Mesendoderm (in vitro differentiated cells): Measurements from ENCODE around the gene F11.
"Not testable (repeated sequence)": the region's sequence is repeated elsewhere in the genome, so short reads cannot be mapped to it uniquely, and the experiment has no call there.

Source experiments
- DNase-seq: peaks from one replicate; pipeline ENCODE4 v3.0.0; 2013
- H2AK5ac ChIP-seq: 2 replicates; pipeline ENCODE4 v1.6.1; 2013; ENCODE audit warnings: low read length, inconsistent platforms
- H2BK120ac ChIP-seq: 2 replicates; pipeline ENCODE4 v1.6.1; 2013; ENCODE audit warnings: low read depth, mild to moderate bottlenecking, low read length, moderate library complexity, mixed read lengths
- H2BK15ac ChIP-seq: replicated peaks from 2 replicates; pipeline ENCODE4 v1.6.1; 2013; ENCODE audit warnings: low read depth, mild to moderate bottlenecking, moderate library complexity
- H2BK5ac ChIP-seq: 2 replicates; pipeline ENCODE4 v1.6.1; 2013; ENCODE audit warnings: low read length, inconsistent platforms
- H3K18ac ChIP-seq: 2 replicates; pipeline ENCODE4 v1.6.1; 2013; ENCODE audit warnings: mild to moderate bottlenecking, low read length, mixed read lengths
- H3K23ac ChIP-seq: one replicate; pipeline ENCODE4 v1.6.1; 2013; ENCODE audit warnings: low read length
- H3K27ac ChIP-seq: 2 replicates; pipeline ENCODE4 v1.5.1; 2013; ENCODE audit warnings: low read depth, mild to moderate bottlenecking, inconsistent platforms, low read length, moderate library complexity
- H3K27me3 ChIP-seq: 2 replicates; pipeline ENCODE4 v1.6.1; 2013; ENCODE audit warnings: low read length, control low read depth, mild to moderate bottlenecking, inconsistent platforms; ENCODE audit not compliant: insufficient read depth, poor library complexity
- H3K36me3 ChIP-seq: 2 replicates; pipeline ENCODE4 v1.6.1; 2013; ENCODE audit warnings: low read length, inconsistent platforms; ENCODE audit not compliant: control insufficient read depth, insufficient read depth
- H3K4ac ChIP-seq: one replicate; pipeline ENCODE4 v1.6.1; 2013; ENCODE audit warnings: low read depth, mild to moderate bottlenecking, low read length, moderate library complexity
- H3K4me1 ChIP-seq: 2 replicates; pipeline ENCODE4 v1.6.1; 2013; ENCODE audit warnings: low read depth, low read length, inconsistent platforms; ENCODE audit not compliant: control insufficient read depth
- H3K4me2 ChIP-seq: 2 replicates; pipeline ENCODE4 v1.6.1; 2013; ENCODE audit warnings: low read length
- H3K4me3 ChIP-seq: 2 replicates; pipeline ENCODE4 v1.5.1; 2013; ENCODE audit warnings: mild to moderate bottlenecking, low read length
- H3K56ac ChIP-seq: one replicate; pipeline ENCODE4 v1.6.1; 2013; ENCODE audit warnings: low read length
- H3K79me1 ChIP-seq: 2 replicates; pipeline ENCODE4 v1.6.1; 2013; ENCODE audit warnings: low read length, inconsistent platforms
- H3K79me2 ChIP-seq: 2 replicates; pipeline ENCODE4 v1.6.1; 2013; ENCODE audit warnings: mild to moderate bottlenecking, low read length; ENCODE audit not compliant: control insufficient read depth, insufficient read depth
- H3K9ac ChIP-seq: 2 replicates; pipeline ENCODE4 v1.6.1; 2013; ENCODE audit warnings: low read length, inconsistent platforms
- H4K5ac ChIP-seq: one replicate; pipeline ENCODE4 v1.6.1; 2013; ENCODE audit warnings: low read length
- H4K8ac ChIP-seq: one replicate; pipeline ENCODE4 v1.6.1; 2013; ENCODE audit warnings: low read depth, mild to moderate bottlenecking, control low read depth, low read length, moderate library complexity
- WGBS: extraction: QIAGEN DNeasy Blood & Tissue Kit; methylation state at CpG from one replicate; pipeline ENCODE4 v1.1.7; 2013; ENCODE audit warnings: low lambda C conversion rate, missing lambda C conversion rate; ENCODE audit not compliant: insufficient coverage; ENCODE audit errors: extremely low coverage; 5-methylcytosine and 5-hydroxymethylcytosine counted together

F11 gene

DNA sequence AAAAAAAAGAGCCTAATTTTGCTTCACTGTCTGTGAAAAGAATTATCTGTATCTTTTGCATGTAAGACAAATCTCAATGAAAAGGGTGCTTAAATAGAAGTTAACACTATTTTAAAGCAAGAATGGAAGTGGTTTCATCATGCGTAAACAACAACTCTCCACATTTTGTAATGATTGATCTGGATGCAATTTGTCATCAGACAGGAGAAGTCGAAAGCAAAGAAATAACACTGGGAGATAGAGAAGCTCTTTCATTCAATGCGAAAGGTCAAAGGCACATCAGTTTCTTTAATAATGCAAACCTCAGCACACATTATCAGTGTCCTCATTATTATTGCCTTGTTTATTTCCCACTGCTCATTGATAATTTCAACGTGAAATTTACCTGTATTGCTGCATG is 29.9 kb upstream of the F11 start:
- no peak overlapping the region for H2AK5ac ChIP-seq
- H2BK15ac ChIP-seq, result no peak overlapping the region
- H2BK120ac ChIP-seq, result no peak overlapping the region
- no CpG with 5 or more reads among the region's 4 CpGs for WGBS
- no peak overlapping the region for H3K18ac ChIP-seq
- DNase-seq, result no peak
- H3K27ac ChIP-seq, result no peak overlapping the region
- no peak overlapping the region for H3K4ac ChIP-seq
- H3K4me3 ChIP-seq, result no peak overlapping the region
- no peak overlapping the region for H2BK5ac ChIP-seq
- H3K4me2 ChIP-seq, result no peak overlapping the region
- H3K79me2 ChIP-seq, result no peaks in the 10 kb centered on the region
- no peaks in the 10 kb centered on the region for H3K27me3 ChIP-seq
- H3K23ac ChIP-seq, result no peak overlapping the region
- no peak overlapping the region for H3K9ac ChIP-seq
- no peak overlapping the region for H3K56ac ChIP-seq
- peaks cover 6% of the 10 kb centered on the region for H3K4me1 ChIP-seq
- no peak overlapping the region for H4K8ac ChIP-seq
- no peaks in the 10 kb centered on the region for H3K36me3 ChIP-seq
- H4K5ac ChIP-seq, result no peak overlapping the region
- H3K79me1 ChIP-seq, result no peaks in the 10 kb centered on the region

DNA sequence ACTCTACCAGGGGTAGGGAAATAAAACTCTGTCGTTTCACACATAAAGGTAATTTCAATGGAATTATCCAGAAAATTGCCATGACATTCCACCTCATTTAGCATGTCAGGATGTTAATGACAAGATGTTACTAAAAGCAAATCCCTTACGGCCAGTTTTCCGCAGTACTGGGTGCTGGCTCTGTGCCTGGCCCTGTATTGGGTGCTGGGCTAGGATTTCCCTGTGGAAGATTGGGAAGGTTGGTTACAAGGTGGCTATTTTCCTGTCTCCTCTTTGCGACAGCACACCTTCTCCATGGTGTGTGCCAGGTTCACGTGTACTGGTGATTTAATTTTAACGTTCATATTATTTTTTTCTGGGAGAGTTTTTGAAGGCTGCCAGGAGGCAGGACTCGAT is 25.5 kb upstream of the F11 start:
- Histone ChIP-seq H3K4me3 (no peak overlapping the region), H4K5ac (peak overlapping the region; percentile 62), H3K27me3 (no peaks in the 10 kb centered on the region), H3K23ac (no peak overlapping the region), H3K56ac (peak overlapping the region; percentile 72), H2AK5ac (peak overlapping the region; percentile 18), H3K18ac (no peak overlapping the region), H2BK5ac (no peak overlapping the region), H3K4me2 (no peak overlapping the region), H2BK15ac (no peak overlapping the region), H3K36me3 (no peaks in the 10 kb centered on the region), H3K4ac (no peak overlapping the region), H4K8ac (no peak overlapping the region), H2BK120ac (no peak overlapping the region), H3K79me2 (peaks cover 5% of the 10 kb centered on the region), H3K27ac (no peak overlapping the region), H3K9ac (peak overlapping the region; percentile 40), H3K4me1 (peaks cover 6% of the 10 kb centered on the region), H3K79me1 (no peaks in the 10 kb centered on the region)
- no CpG with 5 or more reads among the region's 7 CpGs for WGBS
- no peak for DNase-seq

DNA sequence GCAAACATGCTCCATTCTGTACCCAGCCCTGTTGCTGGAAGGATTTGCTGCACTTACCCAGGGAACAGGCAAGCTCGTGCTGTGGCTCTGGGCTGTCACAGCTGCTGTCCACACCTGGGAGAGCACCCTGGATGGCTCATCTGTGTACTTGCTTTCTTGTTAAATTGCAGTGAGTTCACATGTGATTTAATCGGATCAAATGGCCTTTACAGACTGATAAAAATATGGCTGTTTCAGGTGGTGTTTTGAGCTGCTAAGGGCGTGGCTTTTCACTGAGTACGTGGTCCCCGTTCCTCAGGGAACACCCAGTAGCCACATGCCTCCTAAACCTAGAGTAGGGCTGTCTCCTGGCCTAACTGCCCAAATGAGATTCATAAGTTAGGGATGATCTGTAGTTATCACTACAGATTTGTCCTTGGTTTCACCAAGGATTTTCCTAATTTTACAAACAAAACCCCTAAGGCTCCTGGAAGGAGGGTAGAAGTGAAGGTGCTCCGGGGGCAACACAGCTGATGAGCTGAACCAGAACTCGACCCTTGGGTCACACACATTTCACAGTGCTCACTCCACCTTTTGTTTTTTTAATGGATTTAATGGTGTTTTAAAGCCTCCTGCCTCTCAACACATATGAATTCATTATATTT is 25.0 kb upstream of the F11 start:
- H3K27ac ChIP-seq, result no peak overlapping the region
- H4K8ac ChIP-seq, result no peak overlapping the region
- no peak overlapping the region for H3K4me2 ChIP-seq
- H3K4me1 ChIP-seq, result peaks cover 6% of the 10 kb centered on the region
- no peak overlapping the region for H3K23ac ChIP-seq
- WGBS, result no CpG with 5 or more reads among the region's 7 CpGs
- H3K27me3 ChIP-seq, result no peaks in the 10 kb centered on the region
- H3K79me2 ChIP-seq, result peaks cover 5% of the 10 kb centered on the region
- H3K9ac ChIP-seq, result peak overlapping the region; percentile 40
- H3K79me1 ChIP-seq, result no peaks in the 10 kb centered on the region
- H3K4ac ChIP-seq, result peak overlapping the region; percentile 44
- peak overlapping the region; percentile 62 for H4K5ac ChIP-seq
- peak overlapping the region; percentile 72 for H3K56ac ChIP-seq
- peak overlapping the region; percentile 18 for H2AK5ac ChIP-seq
- H3K4me3 ChIP-seq, result no peak overlapping the region
- no peak overlapping the region for H2BK15ac ChIP-seq
- DNase-seq, result peak; percentile 46
- no peaks in the 10 kb centered on the region for H3K36me3 ChIP-seq
- no peak overlapping the region for H2BK120ac ChIP-seq
- H3K18ac ChIP-seq, result peak overlapping the region; percentile 20
- no peak overlapping the region for H2BK5ac ChIP-seq

DNA sequence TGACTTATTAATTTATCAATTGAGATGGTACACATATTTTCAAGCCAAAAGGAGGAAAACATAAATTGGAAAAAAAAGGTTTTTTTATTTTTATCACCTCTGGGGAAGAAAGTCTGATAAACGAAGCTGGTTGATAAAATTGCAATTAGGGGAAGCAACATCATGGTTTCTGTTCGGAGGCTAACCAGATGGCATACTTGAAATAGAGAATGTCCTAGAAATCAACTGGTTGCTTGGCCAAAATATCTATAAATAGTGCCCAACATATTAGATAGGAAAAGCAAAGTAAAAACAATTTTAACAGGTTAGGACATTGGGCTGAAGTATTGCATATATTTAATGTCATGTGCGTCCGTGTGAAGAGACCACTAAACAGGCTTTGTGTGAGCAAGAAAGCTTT is 24.4 kb upstream of the F11 start:
- H3K18ac ChIP-seq, result no peak overlapping the region
- H2AK5ac ChIP-seq, result no peak overlapping the region
- H3K4ac ChIP-seq, result no peak overlapping the region
- peak overlapping the region; percentile 20 for H3K27ac ChIP-seq
- H3K4me2 ChIP-seq, result no peak overlapping the region
- H2BK120ac ChIP-seq, result no peak overlapping the region
- H4K8ac ChIP-seq, result no peak overlapping the region
- DNase-seq, result no peak
- no peaks in the 10 kb centered on the region for H3K79me1 ChIP-seq
- no peaks in the 10 kb centered on the region for H3K36me3 ChIP-seq
- peaks cover 6% of the 10 kb centered on the region for H3K4me1 ChIP-seq
- no peak overlapping the region for H2BK15ac ChIP-seq
- H4K5ac ChIP-seq, result no peak overlapping the region
- H3K23ac ChIP-seq, result no peak overlapping the region
- no peaks in the 10 kb centered on the region for H3K27me3 ChIP-seq
- H3K4me3 ChIP-seq, result no peak overlapping the region
- peaks cover 9% of the 10 kb centered on the region for H3K79me2 ChIP-seq
- no peak overlapping the region for H2BK5ac ChIP-seq
- H3K9ac ChIP-seq, result peak overlapping the region; percentile 0
- WGBS, result no CpG with 5 or more reads among the region's 4 CpGs
- H3K56ac ChIP-seq, result no peak overlapping the region

DNA sequence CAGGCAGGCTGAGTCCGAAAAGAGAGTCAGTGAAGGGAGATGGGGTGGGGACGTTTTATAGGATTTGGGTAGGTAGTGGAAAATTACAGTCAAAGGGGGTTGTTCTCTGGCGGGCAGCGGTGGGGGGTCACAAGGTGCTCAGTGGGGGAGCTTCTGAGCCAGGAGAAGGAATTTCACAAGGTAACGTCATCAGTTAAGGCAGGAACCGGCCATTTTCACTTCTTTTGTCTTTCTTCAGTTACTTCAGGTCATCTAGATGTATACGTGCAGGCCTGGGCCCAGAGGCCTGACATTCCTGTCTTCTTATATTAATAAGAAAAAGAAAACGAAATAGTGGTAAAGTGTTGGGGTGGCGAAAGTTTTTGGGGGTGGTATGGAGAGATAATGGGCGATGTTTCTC is 24.0 kb upstream of the F11 start:
- not testable (repeated sequence) for H4K8ac ChIP-seq, H2BK15ac ChIP-seq, H3K4me1 ChIP-seq, H2BK120ac ChIP-seq, H3K18ac ChIP-seq, H2BK5ac ChIP-seq, H3K36me3 ChIP-seq, H3K4ac ChIP-seq, H3K27me3 ChIP-seq, H3K79me1 ChIP-seq, H3K4me2 ChIP-seq, H2AK5ac ChIP-seq, H3K23ac ChIP-seq, H4K5ac ChIP-seq, H3K4me3 ChIP-seq
- H3K56ac ChIP-seq, result peak overlapping the region; percentile 25
- peak overlapping the region; percentile 0 for H3K9ac ChIP-seq
- DNase-seq, result peak; percentile 72
- H3K79me2 ChIP-seq, result peaks cover 12% of the 10 kb centered on the region
- no CpG with 5 or more reads among the region's 10 CpGs for WGBS
- H3K27ac ChIP-seq, result peak overlapping the region; percentile 51

DNA sequence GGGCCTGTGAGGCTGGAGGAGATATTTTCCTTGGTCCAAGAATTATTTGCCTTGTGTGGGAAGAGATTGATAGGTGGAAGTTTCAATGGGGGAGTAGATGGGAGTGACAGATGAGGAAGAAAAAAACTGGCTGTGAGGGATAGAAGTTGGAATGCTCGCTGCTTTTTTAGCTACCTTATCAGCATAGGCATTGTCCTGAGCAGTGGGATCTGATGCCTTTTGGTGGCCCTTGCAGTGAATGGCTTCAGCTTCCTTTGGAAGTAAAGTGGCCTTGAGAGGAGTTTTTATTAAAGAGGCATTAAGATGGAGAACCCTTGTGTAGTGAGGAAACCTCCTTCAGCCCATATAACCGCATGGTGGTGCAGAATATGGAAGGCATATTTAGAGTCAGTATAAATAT is 22.7 kb upstream of the F11 start:
- no peaks in the 10 kb centered on the region for H3K27me3 ChIP-seq
- no peak overlapping the region for H4K8ac ChIP-seq
- no peak overlapping the region for H2AK5ac ChIP-seq
- H3K23ac ChIP-seq, result no peak overlapping the region
- no peak overlapping the region for H2BK15ac ChIP-seq
- no peaks in the 10 kb centered on the region for H3K36me3 ChIP-seq
- peak overlapping the region; percentile 60 for H3K56ac ChIP-seq
- H3K9ac ChIP-seq, result peak overlapping the region; percentile 29
- H3K79me1 ChIP-seq, result no peaks in the 10 kb centered on the region
- no peak overlapping the region for H2BK5ac ChIP-seq
- no CpG with 5 or more reads among the region's 2 CpGs for WGBS
- peak overlapping the region; percentile 78 for H3K27ac ChIP-seq
- H3K4me2 ChIP-seq, result no peak overlapping the region
- no peak overlapping the region for H3K4me3 ChIP-seq
- peak overlapping the region; percentile 16 for H3K4ac ChIP-seq
- peak; percentile 83 for DNase-seq
- peaks cover 6% of the 10 kb centered on the region for H3K4me1 ChIP-seq
- H4K5ac ChIP-seq, result no peak overlapping the region
- no peak overlapping the region for H2BK120ac ChIP-seq
- peaks cover 12% of the 10 kb centered on the region for H3K79me2 ChIP-seq
- H3K18ac ChIP-seq, result peak overlapping the region; percentile 51
